Fibroblast of upper back skin (primary cell): ENCODE measurements around the gene SLC7A14.
"Not testable (repeated sequence)": the region's sequence is repeated elsewhere in the genome, so short reads cannot be mapped to it uniquely, and the experiment has no call there.

Experiments
- DNase-seq: peaks from one replicate; pipeline ENCODE4 v3.0.0-alpha.2; 2013

The SLC7A14 gene

DNA sequence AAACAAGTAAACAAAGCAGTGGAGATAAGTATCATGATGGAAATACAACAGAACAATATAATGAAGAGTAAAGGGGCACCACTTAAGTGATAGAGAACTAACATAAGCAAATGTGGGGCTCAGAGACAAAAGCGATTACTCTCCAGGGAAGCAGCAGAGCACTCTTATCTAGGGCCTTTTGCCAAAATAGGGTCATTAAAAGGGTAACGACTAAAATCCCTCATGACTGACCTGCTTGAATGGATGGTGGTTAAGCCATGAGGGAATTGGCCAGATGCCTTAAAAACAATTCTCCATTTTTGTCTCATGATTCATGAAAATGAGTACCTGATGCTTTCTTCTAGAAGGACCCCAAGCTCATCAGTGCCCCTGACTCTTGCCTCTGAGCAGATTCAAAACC, 3.2 kb upstream of the SLC7A14 start:
- DNase-seq, result no peak

GRCh38 chr3:170585008-170585936, 603 bp downstream of the SLC7A14 start:
- no peak for DNase-seq

GRCh38 chr3:170584585-170585007, 1.3 kb downstream of the SLC7A14 start:
- DNase-seq, result peak; percentile 69

GRCh38 chr3:170579646-170580045, 6.2 kb downstream of the SLC7A14 start:
- DNase-seq, result no peak

- peak; percentile 72 for DNase-seq
These were observed 13.1 kb downstream of the SLC7A14 start for GRCh38 chr3:170572665-170573253.

- DNase-seq, result not testable (repeated sequence)
These were observed 18.3 kb downstream of the SLC7A14 start for GRCh38 chr3:170567598-170567997.

GRCh38 chr3:170566413-170566812, 19.5 kb downstream of the SLC7A14 start:
- DNase-seq, result no peak

- DNase-seq, result no peak
These were observed 20.4 kb downstream of the SLC7A14 start for GRCh38 chr3:170565495-170565894.

DNA sequence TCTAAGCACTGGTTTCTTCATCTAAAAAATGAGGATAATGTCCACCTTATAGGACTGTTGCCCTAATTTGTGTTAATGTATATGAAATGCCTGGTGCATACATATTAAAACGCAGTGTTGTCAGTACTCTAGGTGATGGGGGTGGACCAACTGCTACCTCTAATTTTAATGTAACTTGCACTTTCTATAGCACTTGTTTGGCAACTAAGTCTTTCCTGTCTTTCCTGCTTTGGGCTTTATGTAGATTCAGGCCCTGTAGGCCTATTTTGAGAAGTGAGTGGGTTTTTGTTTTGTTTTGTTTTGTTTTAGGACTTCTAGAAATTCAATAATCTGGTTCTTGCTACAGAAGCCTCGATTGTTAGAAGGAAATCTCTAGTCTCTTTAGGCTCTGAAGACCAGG, 21.2 kb downstream of the SLC7A14 start:
- no peak for DNase-seq

DNA sequence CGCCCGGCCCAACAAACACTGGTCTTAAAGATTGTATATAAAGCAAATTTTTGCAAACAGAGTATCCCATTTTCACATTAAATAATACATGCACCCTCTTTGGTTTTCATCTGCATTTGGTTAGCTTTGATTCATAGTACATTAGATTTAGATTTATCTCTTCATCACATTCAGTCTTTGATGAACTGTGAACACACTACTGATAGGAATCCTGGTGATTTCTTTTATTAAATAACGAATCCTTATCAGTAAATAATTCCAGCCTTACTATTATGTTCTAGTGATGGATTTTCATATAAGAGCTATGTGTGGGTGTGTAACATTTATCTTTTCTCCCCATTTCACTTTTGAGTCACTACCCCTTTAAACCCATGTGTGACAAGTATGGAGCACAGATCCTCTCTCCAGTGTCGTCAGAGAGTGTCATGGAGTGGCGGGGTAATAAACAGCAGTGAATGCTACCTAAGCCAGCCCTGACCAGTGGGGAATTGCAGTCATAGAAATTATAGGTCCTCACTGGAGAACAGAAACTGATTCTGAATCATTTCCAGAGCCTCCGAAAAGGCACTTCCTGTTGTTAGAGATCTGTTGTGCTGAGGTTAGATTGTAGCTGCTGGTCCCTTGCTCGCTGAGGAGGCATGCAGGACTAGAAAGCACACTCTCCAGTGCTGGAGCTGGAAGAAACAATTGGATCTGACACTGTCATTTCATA, 22.0 kb downstream of the SLC7A14 start:
- peak; percentile 75 for DNase-seq

DNA sequence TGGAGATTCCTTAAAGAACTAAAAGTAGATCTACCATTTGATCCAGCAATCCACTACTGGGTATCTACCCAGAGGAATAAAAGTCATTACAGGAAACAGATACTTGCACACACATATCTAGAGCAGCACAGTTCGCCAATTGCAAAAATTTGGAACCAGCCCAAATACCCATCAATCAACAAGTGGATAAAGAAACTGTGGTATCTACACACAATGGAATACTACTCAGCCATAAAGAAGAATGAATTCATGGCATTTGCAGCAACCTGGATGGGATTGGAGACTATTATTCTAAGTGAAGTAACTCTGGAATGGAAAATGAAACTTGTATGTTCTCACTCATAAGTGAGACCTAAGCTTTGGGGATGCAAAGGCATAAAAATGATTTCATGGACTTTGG, 23.8 kb downstream of the SLC7A14 start:
- DNase-seq, result no peak

GRCh38 chr3:170560717-170561382, 25.0 kb downstream of the SLC7A14 start:
- no peak for DNase-seq

- DNase-seq, result no peak
These were observed 25.6 kb downstream of the SLC7A14 start for GRCh38 chr3:170560296-170560695.

DNA sequence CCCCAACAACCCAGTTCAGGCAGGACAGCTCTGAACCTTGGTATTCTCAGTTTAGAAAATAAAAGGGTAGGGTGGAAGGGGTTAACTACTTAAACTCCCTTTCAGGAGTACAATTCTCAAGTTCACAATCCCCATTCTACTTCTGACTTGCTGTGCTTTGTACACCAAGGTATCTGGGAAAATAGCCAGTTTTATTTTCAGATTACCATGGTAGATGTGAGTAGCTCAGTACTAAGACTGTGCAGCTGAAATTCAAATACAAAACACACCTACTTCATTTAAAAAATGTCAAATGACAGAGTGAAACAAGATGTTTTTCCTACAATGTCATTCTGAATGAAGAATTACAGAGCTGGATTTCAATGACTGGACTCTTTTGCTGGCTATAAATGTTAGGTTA, 27.4 kb downstream of the SLC7A14 start:
- DNase-seq, result peak; percentile 17

GRCh38 chr3:170555329-170555728, 30.5 kb downstream of the SLC7A14 start:
- peak; percentile 64 for DNase-seq

GRCh38 chr3:170553788-170554757, 31.8 kb downstream of the SLC7A14 start:
- DNase-seq, result peak; percentile 27

DNA sequence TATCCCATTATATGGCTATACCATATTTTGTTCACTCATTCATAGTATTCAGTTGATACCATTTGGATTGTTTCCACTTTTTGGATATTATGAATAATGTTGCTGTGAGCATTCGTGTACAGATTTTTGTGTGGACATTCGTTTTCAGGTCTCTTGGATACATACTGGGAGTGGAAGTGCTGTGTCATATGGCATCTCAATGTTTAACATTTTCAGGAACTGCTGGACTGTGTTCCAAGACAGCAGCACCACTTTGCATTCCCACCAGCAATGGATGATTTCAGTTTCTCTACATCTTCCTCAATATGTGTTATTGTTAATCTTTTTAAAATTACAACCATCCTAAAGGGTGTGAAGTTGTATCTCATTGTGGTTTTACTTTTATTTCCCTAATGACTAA, 34.6 kb downstream of the SLC7A14 start:
- no peak for DNase-seq

DNA sequence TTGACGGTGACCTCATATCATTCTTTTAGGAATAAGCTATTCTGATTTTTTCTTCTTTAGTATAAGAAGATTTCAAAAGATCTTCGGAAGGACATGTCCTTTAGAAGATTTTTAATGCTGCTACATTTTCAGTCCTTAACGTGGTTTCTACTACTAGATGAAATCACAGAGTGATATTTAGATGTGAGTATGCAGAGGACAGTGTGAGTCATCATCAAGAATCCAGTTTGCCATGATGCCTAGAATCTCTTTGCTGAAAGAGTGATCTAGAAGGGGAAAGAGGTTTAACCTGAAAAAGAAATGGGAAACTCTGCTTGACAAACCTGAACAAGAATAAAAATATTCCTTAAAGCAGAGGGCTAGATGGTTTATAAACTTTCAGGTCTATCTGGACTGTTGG, 43.2 kb downstream of the SLC7A14 start:
- peak; percentile 43 for DNase-seq

DNA sequence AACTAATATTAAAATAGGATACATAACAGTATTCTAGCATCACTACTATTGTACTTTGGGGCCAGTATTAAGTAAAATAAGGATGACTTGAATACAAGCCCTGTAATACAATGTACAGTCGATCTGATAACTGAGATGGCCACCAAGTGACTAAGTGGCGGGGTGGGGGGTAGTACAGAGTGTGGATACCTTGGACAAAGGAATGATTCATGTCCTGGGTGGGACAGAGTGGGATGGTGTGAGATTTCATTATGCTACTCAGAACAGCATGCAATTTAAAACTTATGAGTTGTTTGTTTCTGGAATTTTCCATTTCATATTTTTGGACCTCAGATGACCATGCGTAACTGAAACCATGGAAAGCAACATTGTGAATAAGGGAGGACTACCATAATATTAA, 46.0 kb downstream of the SLC7A14 start:
- DNase-seq, result no peak

DNA sequence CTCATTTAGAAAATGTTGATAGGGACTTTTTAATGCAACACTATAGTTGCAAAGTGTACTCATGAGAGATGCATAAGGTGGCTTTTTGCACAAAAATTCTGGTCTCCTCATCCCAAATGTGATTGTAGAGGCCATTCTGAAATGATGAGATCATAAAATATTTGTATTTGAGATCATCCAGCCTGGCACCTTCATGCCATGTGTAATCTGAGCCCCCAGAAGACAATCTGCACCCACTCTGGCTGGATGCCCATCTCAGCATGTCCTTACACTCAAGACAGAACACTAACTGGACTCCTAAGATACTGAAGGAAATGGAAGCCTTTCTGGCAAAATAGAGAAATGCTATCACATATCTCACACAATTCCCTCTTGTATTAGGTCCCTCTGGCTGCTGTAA, 49.2 kb downstream of the SLC7A14 start:
- DNase-seq, result no peak

DNA sequence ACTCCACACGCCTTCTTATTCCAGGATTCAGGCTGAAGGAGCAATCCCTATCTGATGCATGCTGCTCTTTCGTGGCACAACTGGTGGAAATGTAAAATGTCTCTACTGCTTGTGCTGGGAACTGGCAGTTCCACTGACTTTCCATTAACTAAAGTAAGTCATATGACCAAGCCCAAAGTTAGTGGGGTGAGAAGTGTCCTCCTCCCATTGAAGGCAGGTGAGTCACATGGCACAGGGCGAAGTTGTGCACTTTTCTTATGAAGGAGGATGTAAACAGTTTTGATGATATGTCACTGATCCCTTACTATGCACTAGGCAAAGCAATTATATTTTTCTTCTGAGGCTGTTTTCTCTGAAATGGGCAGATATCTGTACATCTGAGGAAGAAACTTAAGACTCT, 51.6 kb downstream of the SLC7A14 start:
- DNase-seq, result no peak

DNA sequence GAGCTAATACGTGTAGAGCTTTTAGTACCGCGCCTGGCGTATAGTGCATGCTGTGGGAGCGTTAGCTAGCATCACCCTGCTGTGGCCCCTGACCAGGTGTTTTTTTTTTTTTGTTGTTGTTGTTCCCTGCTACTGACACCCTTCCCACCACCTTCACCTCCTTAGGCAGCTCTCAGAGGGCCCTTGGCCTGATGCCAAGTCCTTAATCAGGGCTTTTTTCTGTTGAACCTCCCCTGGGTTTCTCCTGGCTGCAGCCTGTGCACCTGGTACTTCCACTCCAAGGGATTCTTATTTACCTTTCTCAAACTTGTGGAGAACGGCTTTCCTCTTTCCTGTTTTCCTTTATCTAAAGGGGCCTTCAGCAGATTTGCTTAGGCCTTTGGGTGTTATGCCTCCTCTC, 53.3 kb downstream of the SLC7A14 start:
- no peak for DNase-seq
